GM03348 (cell line): ENCODE data around the gene MAP2K5.

ENCODE experiments used
- DNase-seq: peaks from one replicate; pipeline ENCODE4 v3.0.0; 2012; ENCODE audit warnings: low spot score

MAP2K5 gene

DNA sequence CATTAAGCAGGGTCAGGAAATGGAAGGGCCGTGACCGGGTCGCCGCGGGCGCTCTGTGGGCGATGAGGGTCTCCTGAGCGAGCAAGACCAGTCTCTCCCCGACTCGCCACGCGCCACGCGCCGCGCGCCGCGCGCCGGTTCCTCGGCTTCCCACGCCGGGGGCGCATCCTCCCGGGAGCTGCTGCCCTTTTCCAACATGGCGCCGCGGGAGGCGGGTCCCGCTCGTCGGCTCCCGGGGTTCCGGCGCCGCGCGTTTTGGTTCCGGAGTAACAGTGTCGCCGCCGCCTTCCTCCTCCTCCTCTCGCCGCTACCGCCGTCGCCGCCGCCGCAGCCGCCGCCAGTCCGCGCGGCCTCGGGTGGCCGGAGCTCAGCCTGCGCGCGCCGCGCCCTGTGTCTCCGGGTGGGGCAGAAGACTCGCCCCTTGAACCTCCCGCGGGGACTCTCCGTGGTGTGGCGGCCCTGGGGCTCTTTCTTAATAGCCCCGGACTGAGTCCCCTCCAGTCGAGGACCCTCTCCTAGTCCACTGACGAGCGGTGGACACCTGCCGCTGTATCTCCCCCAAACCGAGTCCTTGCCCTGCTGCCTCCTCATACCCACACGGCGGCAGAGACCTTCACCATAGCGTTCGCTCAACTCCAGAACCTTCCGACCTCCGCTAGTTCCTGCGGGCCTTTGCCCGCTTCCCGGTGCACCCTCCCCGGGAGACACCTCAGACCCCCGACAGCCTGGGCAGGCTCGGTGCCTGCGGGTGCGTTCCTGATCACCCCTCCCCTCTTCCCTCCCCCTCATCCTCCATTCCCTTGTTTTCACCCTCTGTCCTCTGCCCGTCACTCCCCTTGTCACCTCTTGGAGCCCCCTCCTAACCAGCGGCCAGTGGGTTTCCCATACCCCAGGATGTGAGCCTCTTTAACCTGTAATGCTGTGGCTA lies at the start of gene MAP2K5:
Gene MAP2K5, plus strand, starts transcription at position 284 of the 928 bp plus-strand sequence. Its CDS starts 633 bp downstream, at position 917.
- DNase-seq: peak; percentile 93

GRCh38 chr15:67495585-67495984 lies 46.9 kb upstream of the MAP2K5 start:
- no peak for DNase-seq

DNA sequence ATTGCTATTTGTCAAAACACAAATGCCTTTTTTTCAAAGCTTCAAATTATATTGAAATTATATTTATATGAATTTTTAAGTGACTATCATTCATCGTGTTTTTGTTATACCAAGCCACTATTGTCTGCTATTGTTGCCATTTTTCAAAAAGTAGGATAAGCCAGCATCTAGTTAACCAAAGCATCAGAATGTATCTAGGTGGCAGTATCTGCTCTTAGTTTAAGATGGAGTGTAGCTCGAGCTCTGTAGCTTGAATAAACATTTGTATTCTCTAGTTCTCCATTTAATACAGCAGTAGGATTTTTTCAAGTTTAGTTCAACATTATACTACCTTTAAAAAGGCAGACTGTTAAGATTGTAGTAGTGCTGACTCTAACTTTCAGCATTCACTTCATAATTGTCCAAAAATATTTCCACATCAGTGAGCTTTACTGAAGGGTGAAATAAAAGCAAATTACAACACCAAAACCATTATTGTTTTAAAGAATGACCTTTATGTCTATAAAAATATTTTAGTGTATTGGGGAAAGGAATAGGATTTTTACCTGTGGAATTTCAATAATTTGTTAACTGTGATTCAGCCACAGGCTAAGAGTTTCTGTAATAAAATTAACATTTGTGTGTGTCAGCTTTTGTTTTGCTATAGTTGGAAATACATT lies 41.2 kb upstream of the MAP2K5 start:
- DNase-seq: peak; percentile 50

DNA sequence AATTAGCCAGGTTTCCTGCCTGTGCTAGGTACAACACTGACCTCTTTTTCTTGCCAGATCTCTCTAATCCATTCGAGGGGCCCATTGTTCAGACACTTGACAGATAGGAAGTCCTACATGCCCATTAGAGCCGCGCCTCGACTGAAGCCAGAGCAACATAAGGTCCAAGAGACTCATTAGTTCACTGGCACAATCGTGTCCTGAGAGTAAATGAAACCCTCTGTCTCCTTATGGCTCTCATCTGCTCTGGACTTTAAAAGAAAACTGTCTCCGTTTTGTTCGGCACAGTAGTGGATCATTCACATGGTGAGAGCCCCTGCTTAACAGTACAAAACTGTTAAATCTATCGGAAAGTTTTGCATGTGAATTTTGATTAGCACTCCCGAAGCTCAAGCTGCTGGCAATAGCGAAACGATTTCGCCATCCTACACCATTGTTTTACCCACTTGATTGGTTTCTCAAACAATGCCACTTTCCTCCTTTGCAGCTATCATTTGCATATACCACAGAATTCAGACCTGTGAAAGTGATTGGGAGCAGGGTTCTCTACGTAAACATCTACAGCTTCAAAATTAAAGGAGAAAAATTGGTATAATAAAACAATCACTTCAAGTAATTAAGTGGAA lies 40.6 kb upstream of the MAP2K5 start:
- DNase-seq: no peak

- no peak for DNase-seq
These were observed 38.4 kb upstream of the MAP2K5 start for GRCh38 chr15:67504056-67504455.

DNA sequence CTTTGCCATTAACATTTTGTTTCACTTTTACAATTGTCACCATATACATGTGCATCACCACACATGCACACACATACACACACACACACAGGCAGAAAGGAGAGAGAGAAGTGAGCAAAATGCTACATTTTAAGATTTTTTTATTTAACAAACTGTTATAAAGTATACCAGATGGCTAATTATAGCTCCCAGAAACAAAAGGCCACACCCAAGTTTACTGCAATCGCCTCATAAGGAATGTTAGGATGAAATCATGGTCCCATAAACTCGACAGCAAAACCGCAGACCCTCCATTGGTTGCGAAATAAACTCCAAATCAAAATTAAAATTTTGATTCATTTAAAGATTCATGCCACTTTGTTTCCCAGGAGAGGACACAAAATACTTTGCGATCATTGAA lies 37.7 kb upstream of the MAP2K5 start:
- peak; percentile 70 for DNase-seq

GRCh38 chr15:67505675-67506572 lies 36.6 kb upstream of the MAP2K5 start:
- no peak for DNase-seq

GRCh38 chr15:67506775-67507747 lies 35.4 kb upstream of the MAP2K5 start:
- peak; percentile 44 for DNase-seq

- no peak for DNase-seq
These were observed 34.1 kb upstream of the MAP2K5 start for GRCh38 chr15:67508407-67508806.

DNA sequence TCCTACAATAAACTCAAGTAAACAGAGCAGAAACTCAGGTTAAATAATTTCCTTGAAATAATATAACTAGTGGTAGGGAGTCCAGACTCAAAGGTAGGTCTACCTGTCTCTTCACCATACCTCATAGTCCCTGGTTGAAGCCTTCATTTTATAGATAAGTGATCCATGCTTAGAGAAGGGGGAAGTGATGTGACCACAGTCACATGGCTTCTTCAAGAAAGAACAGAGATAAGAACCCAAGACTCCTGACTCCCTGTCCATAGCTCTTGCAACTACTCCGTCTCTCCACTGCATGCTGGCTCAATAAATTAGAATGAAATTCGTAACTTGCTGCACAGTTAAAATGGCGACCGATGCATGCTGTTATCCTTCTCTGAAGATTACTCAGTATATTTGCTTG lies 32.6 kb upstream of the MAP2K5 start:
- no peak for DNase-seq

DNA sequence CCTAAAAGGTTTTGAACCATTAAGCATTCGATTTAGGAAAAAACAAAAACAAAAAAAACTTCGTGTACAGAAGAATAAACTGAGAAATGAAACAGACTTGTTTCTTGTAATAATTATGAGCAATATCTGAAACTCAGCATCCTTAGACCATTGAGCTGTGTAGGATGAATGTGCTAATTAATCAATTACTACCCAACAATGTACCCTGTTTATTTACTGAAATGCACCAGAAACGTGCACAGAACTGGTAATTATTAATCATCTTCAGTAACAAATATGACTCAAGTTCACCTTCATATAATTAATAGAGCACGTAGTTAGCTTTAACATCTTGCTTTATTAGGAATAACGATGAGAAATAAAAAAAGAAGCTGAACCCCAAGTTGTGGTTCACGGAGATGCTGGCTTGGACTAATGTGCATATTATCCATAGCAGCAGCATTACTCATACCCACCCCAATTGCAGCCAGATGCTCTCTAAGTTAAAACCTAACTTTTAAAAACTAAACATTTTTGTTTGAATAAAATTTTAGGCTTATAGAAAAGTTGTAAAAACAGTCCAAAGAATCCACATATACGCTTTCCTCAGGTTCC lies 31.8 kb upstream of the MAP2K5 start:
- peak; percentile 81 for DNase-seq

GRCh38 chr15:67511606-67512005 lies 30.9 kb upstream of the MAP2K5 start:
- no peak for DNase-seq

DNA sequence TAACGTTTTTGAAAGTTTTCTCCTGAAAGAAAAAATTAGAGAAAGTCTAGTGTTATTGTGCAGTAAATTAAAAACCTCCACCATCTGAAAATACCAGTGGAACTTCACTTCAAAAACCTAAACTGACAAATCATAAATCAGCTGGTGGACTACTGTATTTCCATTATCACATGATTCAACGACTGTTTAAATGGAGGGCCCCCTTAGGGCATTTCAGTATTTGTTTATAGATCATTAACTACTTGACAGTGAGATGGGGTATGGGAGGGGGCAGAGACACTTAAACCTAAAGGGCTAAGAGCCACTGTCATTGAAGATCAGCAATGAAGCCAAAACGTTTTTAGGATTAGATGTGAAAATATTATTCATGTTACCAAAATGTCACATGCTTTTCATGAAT lies 30.4 kb upstream of the MAP2K5 start:
- no peak for DNase-seq

GRCh38 chr15:67512933-67513714 lies 29.4 kb upstream of the MAP2K5 start:
- DNase-seq: no peak

GRCh38 chr15:67515090-67515489 lies 27.4 kb upstream of the MAP2K5 start:
- DNase-seq: no peak

GRCh38 chr15:67515557-67515956 lies 26.9 kb upstream of the MAP2K5 start:
- no peak for DNase-seq

- DNase-seq: peak; percentile 24
These were observed 22.0 kb upstream of the MAP2K5 start for GRCh38 chr15:67520321-67521028.

GRCh38 chr15:67521029-67521782 lies 21.3 kb upstream of the MAP2K5 start, which contains the start of gene C15orf61:
C15orf61 (plus strand) TSS chr15:67521131; CDS start chr15:67521249, 118 bp downstream.
- DNase-seq: peak; percentile 98
